HepG2 (cell line): ENCODE data around the gene UBP1. TPM values are rescaled to one million over a fixed set of nuclear protein-coding genes. Genes with fewer than 3 reads are reported as not detected.
A peak's percentile ranks its signal among the peaks of the same experiment; 100 is the strongest.

Source experiments
- CREB1 ChIP-seq, 2 experiments: fragments of 450-650 bp in 1 of 2; IDR thresholded peaks; 2 replicates each; pipeline ENCODE4 v1.6.1; 2016 to 2017; ENCODE audit warnings: control low read depth in 1 of 2, mild to moderate bottlenecking in 1 of 2, missing compliant biosample characterization in 1 of 2, missing genetic modification characterization in 1 of 2
- CTCF ChIP-seq: sonication (generic); formaldehyde crosslinking; IDR thresholded peaks from 2 replicates; pipeline ENCODE4 v1.5.0; 2020; ENCODE audit warnings: mild to moderate bottlenecking, missing genetic modification reagents, moderate library complexity
- GPN1 ChIP-seq: sonication (generic); formaldehyde crosslinking; IDR thresholded peaks from 2 replicates; pipeline ENCODE4 v1.5.1; 2020; ENCODE audit warnings: missing genetic modification reagents, borderline replicate concordance
- HMG20A ChIP-seq: IDR thresholded peaks from 2 replicates; pipeline ENCODE4 v1.6.1; 2016; ENCODE audit warnings: borderline replicate concordance
- LBX2 ChIP-seq: sonication (generic); formaldehyde crosslinking; IDR thresholded peaks from 2 replicates; pipeline ENCODE4 v1.5.0; 2020; ENCODE audit warnings: missing genetic modification reagents, mild to moderate bottlenecking, borderline replicate concordance
- MAX ChIP-seq: IDR thresholded peaks from 2 replicates; pipeline ENCODE4 v1.6.1; 2012; ENCODE audit warnings: inconsistent platforms
- PHB2 ChIP-seq: fragments of 450-650 bp; IDR thresholded peaks from 2 replicates; pipeline ENCODE4 v1.6.1; 2018; ENCODE audit not compliant: partially characterized antibody
- POGZ ChIP-seq: sonication (generic); formaldehyde crosslinking; IDR thresholded peaks from 2 replicates; pipeline ENCODE4 v1.4.0; 2020; ENCODE audit warnings: mild to moderate bottlenecking, missing genetic modification reagents
- SIX4 ChIP-seq: sonication (generic); formaldehyde crosslinking; IDR thresholded peaks from 2 replicates; pipeline ENCODE4 v1.4.0; 2020; ENCODE audit warnings: missing genetic modification reagents
- SP5 ChIP-seq: IDR thresholded peaks from 2 replicates; pipeline ENCODE4 v1.6.1; 2016; ENCODE audit warnings: low read depth, borderline replicate concordance
- ZBTB7B ChIP-seq: sonication (generic); formaldehyde crosslinking; IDR thresholded peaks from 2 replicates; pipeline ENCODE4 v1.4.0; 2020; ENCODE audit warnings: missing genetic modification reagents
- ZFX ChIP-seq: sonication (generic); formaldehyde crosslinking; IDR thresholded peaks from 2 replicates; pipeline ENCODE4 v1.4.0; 2020; ENCODE audit warnings: mild to moderate bottlenecking, low read depth, missing genetic modification reagents, moderate library complexity
- ZHX2 ChIP-seq, 2 experiments: sonication (generic) in 1 of 2; formaldehyde crosslinking in 1 of 2; IDR thresholded peaks; 2 replicates each; pipeline versions ENCODE4 v1.6.1 to v1.9.0; 2014 to 2022; ENCODE audit warnings: antibody characterized with exemption in 1 of 2, borderline replicate concordance in 1 of 2, inconsistent platforms in 1 of 2, low read depth in 1 of 2, missing genetic modification reagents in 1 of 2
- ZNF567 ChIP-seq: sonication (generic); formaldehyde crosslinking; IDR thresholded peaks from 2 replicates; pipeline ENCODE4 v1.8.1; 2023; ENCODE audit warnings: mild to moderate bottlenecking, missing genetic modification reagents, borderline replicate concordance
- ZNF740 ChIP-seq: sonication (generic); formaldehyde crosslinking; IDR thresholded peaks from 2 replicates; pipeline ENCODE4 v1.4.0; 2020; ENCODE audit warnings: missing genetic modification reagents
- ZNF790 ChIP-seq: sonication (generic); formaldehyde crosslinking; IDR thresholded peaks from 2 replicates; pipeline ENCODE4 v1.8.0; 2022; ENCODE audit warnings: missing genetic modification reagents, mild to moderate bottlenecking, borderline replicate concordance
- ZSCAN29 ChIP-seq: sonication (generic); formaldehyde crosslinking; conservative IDR thresholded peaks from 2 replicates; pipeline ENCODE4 v1.4.0; 2020; ENCODE audit warnings: mild to moderate bottlenecking, missing genetic modification reagents
- polyA plus RNA-seq, 8 experiments: library from polyadenylated mRNA; depleted of rRNA in 3 of 8; stranded (reverse) in 7 of 8; unstranded in 1 of 8; fragments of >200 nt; fragmentation: Illumina TruSeq in 4 of 8; extraction: Trizol in 4 of 8; gene quantifications; 2 replicates each; pipeline versions ENCODE4 v1.2.1 to v1.2.3, GENCODE V29; 2011 to 2016; ENCODE audit warnings: low read depth in 4 of 8, missing spikeins in 1 of 8, mixed read lengths in 1 of 8; ENCODE audit not compliant: insufficient read depth in 1 of 8
- total RNA-seq, 5 experiments: library from RNA; depleted of rRNA; stranded (reverse); fragments of >200 nt; fragmentation: Illumina TruSeq; extraction: Trizol; gene quantifications; 2 replicates each; pipeline ENCODE4 v1.2.3, GENCODE V29; 2016; ENCODE audit warnings: low read depth in 1 of 5
- TF ChIP-seq, protein P1 (sequence below): sonication (generic); formaldehyde crosslinking; IDR thresholded peaks from 2 replicates; pipeline ENCODE4 v1.4.0; 2020; ENCODE audit warnings: missing genetic modification reagents

UBP1 gene
- total and polyA plus RNA-seq, 2 of the 13 experiments (the other 11 are each of a cell fraction or from before 2014, with no cell fraction given): 48.3 to 79.9 TPM

DNA sequence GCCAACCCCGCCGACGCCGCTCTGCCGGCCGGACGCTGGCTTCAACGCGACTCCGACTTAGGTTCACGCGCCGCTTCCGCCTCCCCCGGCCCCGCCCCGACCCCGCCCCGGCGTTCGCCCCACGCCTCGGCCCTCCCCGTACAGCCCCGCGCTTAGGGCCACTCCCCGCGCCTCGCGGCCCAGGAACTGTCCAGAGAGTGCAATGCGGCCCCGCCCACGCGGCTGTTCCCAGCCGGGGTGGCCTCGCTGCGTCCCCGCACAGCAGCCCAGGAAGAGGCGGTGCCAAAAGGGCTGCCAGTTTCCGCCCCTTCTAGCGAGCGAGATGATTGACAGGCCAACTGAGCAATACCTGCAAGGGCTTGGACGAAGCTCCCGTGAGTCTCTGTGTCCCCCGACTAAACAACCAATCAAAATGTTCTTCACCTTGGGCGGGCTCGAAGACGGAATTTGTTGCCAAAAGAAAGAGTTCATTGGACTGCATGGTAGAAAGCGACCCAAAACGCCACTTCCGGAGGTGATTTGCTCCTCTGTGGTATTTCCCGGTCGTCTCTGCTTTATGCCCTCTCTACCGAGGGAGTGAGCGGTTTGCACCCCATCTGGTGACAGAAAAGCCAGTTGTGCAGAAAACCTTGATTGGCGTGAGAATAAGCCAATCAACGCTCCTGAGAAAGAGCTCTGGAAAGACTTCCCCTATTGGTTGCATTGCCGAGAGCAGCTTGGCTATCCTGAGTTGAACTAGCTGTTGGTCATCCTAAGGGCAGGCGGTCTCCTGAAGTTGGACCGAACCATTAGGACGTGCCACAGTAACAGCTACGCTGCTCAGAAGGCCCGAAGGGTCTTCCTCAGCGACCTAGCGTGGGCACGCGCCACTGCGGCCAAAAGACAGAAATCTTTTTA is at the start of gene UBP1 (continued):
- TF ChIP-seq ZHX2 (IDR thresholded peaks at IDR 0.05; ENCODE audit: low read depth): no peak
- no peak for TF ChIP-seq ZHX2 (CRISPR knock-in tag; IDR thresholded peaks at IDR 0.05; ENCODE audit: borderline replicate concordance)
- no peak for TF ChIP-seq HMG20A (CRISPR knock-in tag)
- TF ChIP-seq ZNF790 (CRISPR knock-in tag): peak; percentile 43; the same call in 1 of the 2 replicates
- no peak for TF ChIP-seq ZNF740 (CRISPR knock-in tag)
- TF ChIP-seq ZFX (CRISPR knock-in tag): peak; percentile 92
- TF ChIP-seq ZBTB7B (CRISPR knock-in tag): no peak; the same call in 1 of the 2 replicates
- peak; percentile 82 for TF ChIP-seq MAX
- peak; percentile 73 for TF ChIP-seq POGZ (CRISPR knock-in tag)
- TF ChIP-seq, protein P1, sequence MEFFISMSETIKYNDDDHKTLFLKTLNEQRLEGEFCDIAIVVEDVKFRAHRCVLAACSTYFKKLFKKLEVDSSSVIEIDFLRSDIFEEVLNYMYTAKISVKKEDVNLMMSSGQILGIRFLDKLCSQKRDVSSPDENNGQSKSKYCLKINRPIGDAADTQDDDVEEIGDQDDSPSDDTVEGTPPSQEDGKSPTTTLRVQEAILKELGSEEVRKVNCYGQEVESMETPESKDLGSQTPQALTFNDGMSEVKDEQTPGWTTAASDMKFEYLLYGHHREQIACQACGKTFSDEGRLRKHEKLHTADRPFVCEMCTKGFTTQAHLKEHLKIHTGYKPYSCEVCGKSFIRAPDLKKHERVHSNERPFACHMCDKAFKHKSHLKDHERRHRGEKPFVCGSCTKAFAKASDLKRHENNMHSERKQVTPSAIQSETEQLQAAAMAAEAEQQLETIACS: no peak
- TF ChIP-seq SP5 (CRISPR knock-in tag): peak; percentile 86; the same call in 1 of the 2 replicates
- no peak; the same call in 1 of the 2 replicates for TF ChIP-seq LBX2 (CRISPR knock-in tag)
- TF ChIP-seq ZNF567 (CRISPR knock-in tag): no peak
- TF ChIP-seq PHB2: no peak
- TF ChIP-seq ZSCAN29 (CRISPR knock-in tag): no peak
- no peak for TF ChIP-seq SIX4 (CRISPR knock-in tag)
- TF ChIP-seq CREB1 (IDR thresholded peaks at IDR 0.05): peak; percentile 84
- TF ChIP-seq CREB1 (CRISPR knock-in tag; IDR thresholded peaks at IDR 0.05): peak; percentile 96
- TF ChIP-seq GPN1 (CRISPR knock-in tag): no peak
- TF ChIP-seq CTCF (CRISPR knock-in tag): no peak
